Measurements from ENCODE around the gene IGFBP7. TPM values are rescaled to one million over a fixed set of nuclear protein-coding genes. Genes with fewer than 3 reads are reported as not detected.

Gene IGFBP7
- total RNA-seq, 4 donors from 2014 or later, result 117 to 241 (median 152) TPM

GRCh38 chr4:57055886-57056285 is 54.3 kb downstream of the IGFBP7 start:
- Histone ChIP-seq H3K36me3 (no peaks in the 10 kb centered on the region), H3K27ac (no peak overlapping the region), H3K4me1 (peaks cover 0 to 18% of the 10 kb centered on the region in 2 donors), H3K9me3 (no peaks in the 10 kb centered on the region), H3K4me3 (no peak overlapping the region), H3K27me3 (no peaks in the 10 kb centered on the region)
- DNase-seq, result no peak
- intact Hi-C loops (cut with DNase I; ENCODE audit: low total_unique reads), result no loop called here
- ATAC-seq, result no peak
- TF ChIP-seq CTCF (IDR thresholded peaks at IDR 0.05 in 4 of 5, conservative IDR thresholded peaks at IDR 0.05 in 1 of 5), result no peak
- TF ChIP-seq POLR2A (IDR thresholded peaks at IDR 0.05), result no peak
- in situ Hi-C loops (cut with MboI; ENCODE audit: low sequenced_read_pairs in 4 of 4), result no loop called here

GRCh38 chr4:57053508-57053907 is 56.7 kb downstream of the IGFBP7 start:
- in situ Hi-C loops (cut with MboI; ENCODE audit: low sequenced_read_pairs in 4 of 4), result no loop called here
- Histone ChIP-seq H3K36me3 (no peaks in the 10 kb centered on the region), H3K4me3 (no peak overlapping the region), H3K9me3 (no peaks in the 10 kb centered on the region), H3K27ac (peak overlapping the region in 3 of 4 donors; percentile 9 to 44 (median 33)), H3K4me1 (peaks cover 4 to 23% of the 10 kb centered on the region in 2 donors), H3K27me3 (no peaks in the 10 kb centered on the region)
- intact Hi-C loops (cut with DNase I; ENCODE audit: low total_unique reads), result no loop called here
- TF ChIP-seq CTCF (IDR thresholded peaks at IDR 0.05 in 4 of 5, conservative IDR thresholded peaks at IDR 0.05 in 1 of 5) (no peak), POLR2A (IDR thresholded peaks at IDR 0.05) (no peak)
- DNase-seq (no peak), ATAC-seq (no peak)

GRCh38 chr4:57051524-57051923 is 58.7 kb downstream of the IGFBP7 start:
- no peak overlapping the region for H3K4me3 ChIP-seq
- in situ Hi-C loops (cut with MboI; ENCODE audit: low sequenced_read_pairs in 4 of 4), result no loop called here
- H3K9me3 ChIP-seq, result no peaks in the 10 kb centered on the region
- peaks cover 4 to 20% of the 10 kb centered on the region in 2 donors for H3K4me1 ChIP-seq
- H3K36me3 ChIP-seq, result no peaks in the 10 kb centered on the region
- TF ChIP-seq CTCF (IDR thresholded peaks at IDR 0.05 in 4 of 5, conservative IDR thresholded peaks at IDR 0.05 in 1 of 5) (no peak), POLR2A (IDR thresholded peaks at IDR 0.05) (no peak)
- H3K27me3 ChIP-seq, result no peaks in the 10 kb centered on the region
- H3K27ac ChIP-seq, result peak overlapping the region in 3 of 4 donors; percentile 9 to 52 (median 42)
- ATAC-seq, result no peak
- no peak for DNase-seq
- intact Hi-C loops (cut with DNase I; ENCODE audit: low total_unique reads), result no loop called here

- TF ChIP-seq POLR2A (IDR thresholded peaks at IDR 0.05), result no peak
- TF ChIP-seq CTCF (IDR thresholded peaks at IDR 0.05 in 4 of 5, conservative IDR thresholded peaks at IDR 0.05 in 1 of 5), result no peak
- Histone ChIP-seq H3K4me3 (no peak overlapping the region), H3K27ac (peak overlapping the region in 3 of 4 donors; percentile 9 to 52 (median 42)), H3K36me3 (no peaks in the 10 kb centered on the region), H3K27me3 (no peaks in the 10 kb centered on the region), H3K4me1 (peaks cover 4 to 23% of the 10 kb centered on the region in 2 donors), H3K9me3 (no peaks in the 10 kb centered on the region)
- intact Hi-C loops (cut with DNase I; ENCODE audit: low total_unique reads) (no loop called here), in situ Hi-C loops (cut with MboI; ENCODE audit: low sequenced_read_pairs in 4 of 4) (no loop called here)
- DNase-seq (no peak), ATAC-seq (no peak)
Observed at GRCh38 chr4:57051095-57051494, 59.1 kb downstream of the IGFBP7 start.

Data from gastrocnemius medialis (tissue), 4 donors.